ENCODE data around the gene VEGFC. TPM values are rescaled to one million over a fixed set of nuclear protein-coding genes. Genes with fewer than 3 reads are reported as not detected.

Gene VEGFC
- total RNA-seq, 2 donors from 2014 or later = 6.4 to 8.6 TPM

DNA sequence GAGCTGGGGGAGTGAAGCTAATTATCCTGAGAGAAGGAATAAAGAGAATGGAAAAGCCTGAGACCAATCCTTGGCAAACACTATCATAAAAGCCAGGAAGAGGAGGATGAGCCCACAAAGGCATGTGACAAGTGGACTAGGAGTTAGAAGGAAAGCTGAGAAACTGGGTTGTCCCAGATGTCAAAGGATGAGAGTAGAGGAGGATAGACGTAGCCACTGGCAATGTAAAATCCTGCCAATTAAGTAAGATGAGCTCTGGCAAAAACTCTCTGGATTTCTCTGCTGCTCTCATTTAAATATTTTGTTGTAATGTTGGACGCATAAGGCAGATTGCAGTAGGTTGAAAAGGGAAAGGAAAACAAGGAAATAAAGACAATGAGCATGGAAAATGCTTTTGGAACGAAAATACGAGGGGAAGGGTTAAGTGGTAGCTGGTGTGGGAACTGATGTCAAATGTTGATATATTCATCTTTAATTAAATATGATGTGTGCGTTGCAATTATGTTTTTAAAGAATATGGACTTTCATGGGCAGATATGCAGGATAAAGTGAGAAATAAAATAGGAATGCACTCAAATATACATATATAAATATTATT, 14.2 kb upstream of the VEGFC start:
- TF ChIP-seq, protein P1, sequence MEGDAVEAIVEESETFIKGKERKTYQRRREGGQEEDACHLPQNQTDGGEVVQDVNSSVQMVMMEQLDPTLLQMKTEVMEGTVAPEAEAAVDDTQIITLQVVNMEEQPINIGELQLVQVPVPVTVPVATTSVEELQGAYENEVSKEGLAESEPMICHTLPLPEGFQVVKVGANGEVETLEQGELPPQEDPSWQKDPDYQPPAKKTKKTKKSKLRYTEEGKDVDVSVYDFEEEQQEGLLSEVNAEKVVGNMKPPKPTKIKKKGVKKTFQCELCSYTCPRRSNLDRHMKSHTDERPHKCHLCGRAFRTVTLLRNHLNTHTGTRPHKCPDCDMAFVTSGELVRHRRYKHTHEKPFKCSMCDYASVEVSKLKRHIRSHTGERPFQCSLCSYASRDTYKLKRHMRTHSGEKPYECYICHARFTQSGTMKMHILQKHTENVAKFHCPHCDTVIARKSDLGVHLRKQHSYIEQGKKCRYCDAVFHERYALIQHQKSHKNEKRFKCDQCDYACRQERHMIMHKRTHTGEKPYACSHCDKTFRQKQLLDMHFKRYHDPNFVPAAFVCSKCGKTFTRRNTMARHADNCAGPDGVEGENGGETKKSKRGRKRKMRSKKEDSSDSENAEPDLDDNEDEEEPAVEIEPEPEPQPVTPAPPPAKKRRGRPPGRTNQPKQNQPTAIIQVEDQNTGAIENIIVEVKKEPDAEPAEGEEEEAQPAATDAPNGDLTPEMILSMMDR (IDR thresholded peaks at IDR 0.05) = no peak
- no peaks in the 10 kb centered on the region for H3K4me1 ChIP-seq
- H3K9me3 ChIP-seq = no peaks in the 10 kb centered on the region
- no peak overlapping the region for H3K4me3 ChIP-seq
- H3K36me3 ChIP-seq = no peaks in the 10 kb centered on the region
- H3K27ac ChIP-seq = no peak overlapping the region
- no peaks in the 10 kb centered on the region for H3K27me3 ChIP-seq
- no peak for DNase-seq (ENCODE audit: low spot score)

- no peaks in the 10 kb centered on the region for H3K36me3 ChIP-seq
- DNase-seq (ENCODE audit: low spot score) = no peak
- no peaks in the 10 kb centered on the region for H3K27me3 ChIP-seq
- no peaks in the 10 kb centered on the region for H3K4me1 ChIP-seq
- no peak overlapping the region for H3K4me3 ChIP-seq
- H3K27ac ChIP-seq = no peak overlapping the region
- TF ChIP-seq, protein P1 (IDR thresholded peaks at IDR 0.05) = no peak
- no peaks in the 10 kb centered on the region for H3K9me3 ChIP-seq
Observed at GRCh38 chr4:176805155-176805554, 12.4 kb upstream of the VEGFC start.

- H3K4me1 ChIP-seq = no peaks in the 10 kb centered on the region
- no peak overlapping the region for H3K4me3 ChIP-seq
- TF ChIP-seq, protein P1 (IDR thresholded peaks at IDR 0.05) = no peak
- no peaks in the 10 kb centered on the region for H3K36me3 ChIP-seq
- no peaks in the 10 kb centered on the region for H3K9me3 ChIP-seq
- H3K27ac ChIP-seq = no peak overlapping the region
- no peak for DNase-seq (ENCODE audit: low spot score)
- H3K27me3 ChIP-seq = no peaks in the 10 kb centered on the region
Observed at GRCh38 chr4:176800891-176801534, 8.3 kb upstream of the VEGFC start.

- no peaks in the 10 kb centered on the region for H3K9me3 ChIP-seq
- TF ChIP-seq, protein P1 (IDR thresholded peaks at IDR 0.05) = no peak
- no peaks in the 10 kb centered on the region for H3K4me1 ChIP-seq
- no peaks in the 10 kb centered on the region for H3K27me3 ChIP-seq
- DNase-seq (ENCODE audit: low spot score) = no peak
- H3K36me3 ChIP-seq = no peaks in the 10 kb centered on the region
- no peak overlapping the region for H3K27ac ChIP-seq
- no peak overlapping the region for H3K4me3 ChIP-seq
Observed at GRCh38 chr4:176799653-176800052, 6.9 kb upstream of the VEGFC start.

DNA sequence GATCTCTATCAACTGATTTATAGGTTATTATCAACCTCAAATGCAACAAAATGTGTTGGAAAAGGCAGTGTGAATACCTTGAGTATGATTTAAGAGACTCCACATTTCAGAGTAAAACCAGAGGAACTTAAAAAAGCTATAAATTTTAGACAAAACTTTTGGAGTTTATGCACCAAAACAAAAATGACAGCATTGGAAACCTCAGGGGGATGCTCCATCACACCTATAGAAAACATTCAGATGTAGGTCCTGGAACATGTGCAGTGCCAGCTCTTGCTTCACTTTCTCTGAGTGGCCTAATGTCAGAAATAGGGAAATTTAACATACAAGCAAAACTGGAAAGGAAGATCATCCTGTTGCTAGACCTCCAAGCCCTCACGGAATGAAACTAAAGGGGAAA, 5.8 kb upstream of the VEGFC start:
- TF ChIP-seq, protein P1 (IDR thresholded peaks at IDR 0.05) = no peak
- H3K4me3 ChIP-seq = no peak overlapping the region
- H3K9me3 ChIP-seq = no peaks in the 10 kb centered on the region
- no peaks in the 10 kb centered on the region for H3K36me3 ChIP-seq
- H3K4me1 ChIP-seq = no peaks in the 10 kb centered on the region
- no peak for DNase-seq (ENCODE audit: low spot score)
- no peaks in the 10 kb centered on the region for H3K27me3 ChIP-seq
- no peak overlapping the region for H3K27ac ChIP-seq

- Histone ChIP-seq H3K4me3 (no peak overlapping the region), H3K4me1 (peaks cover 0 to 12% of the 10 kb centered on the region in 2 donors), H3K27me3 (no peaks in the 10 kb centered on the region), H3K27ac (no peak overlapping the region), H3K9me3 (no peaks in the 10 kb centered on the region), H3K36me3 (no peaks in the 10 kb centered on the region)
- no peak for DNase-seq (ENCODE audit: low spot score)
- TF ChIP-seq, protein P1 (IDR thresholded peaks at IDR 0.05) = no peak
Observed at GRCh38 chr4:176795441-176795840, 2.7 kb upstream of the VEGFC start.
